ENCODE results near the gene OTX1.
A peak's percentile ranks its signal among the peaks of the same experiment; 100 is the strongest.
"Not testable (repeated sequence)": the region's sequence is repeated elsewhere in the genome, so short reads cannot be mapped to it uniquely, and the experiment has no call there.

The OTX1 gene

DNA sequence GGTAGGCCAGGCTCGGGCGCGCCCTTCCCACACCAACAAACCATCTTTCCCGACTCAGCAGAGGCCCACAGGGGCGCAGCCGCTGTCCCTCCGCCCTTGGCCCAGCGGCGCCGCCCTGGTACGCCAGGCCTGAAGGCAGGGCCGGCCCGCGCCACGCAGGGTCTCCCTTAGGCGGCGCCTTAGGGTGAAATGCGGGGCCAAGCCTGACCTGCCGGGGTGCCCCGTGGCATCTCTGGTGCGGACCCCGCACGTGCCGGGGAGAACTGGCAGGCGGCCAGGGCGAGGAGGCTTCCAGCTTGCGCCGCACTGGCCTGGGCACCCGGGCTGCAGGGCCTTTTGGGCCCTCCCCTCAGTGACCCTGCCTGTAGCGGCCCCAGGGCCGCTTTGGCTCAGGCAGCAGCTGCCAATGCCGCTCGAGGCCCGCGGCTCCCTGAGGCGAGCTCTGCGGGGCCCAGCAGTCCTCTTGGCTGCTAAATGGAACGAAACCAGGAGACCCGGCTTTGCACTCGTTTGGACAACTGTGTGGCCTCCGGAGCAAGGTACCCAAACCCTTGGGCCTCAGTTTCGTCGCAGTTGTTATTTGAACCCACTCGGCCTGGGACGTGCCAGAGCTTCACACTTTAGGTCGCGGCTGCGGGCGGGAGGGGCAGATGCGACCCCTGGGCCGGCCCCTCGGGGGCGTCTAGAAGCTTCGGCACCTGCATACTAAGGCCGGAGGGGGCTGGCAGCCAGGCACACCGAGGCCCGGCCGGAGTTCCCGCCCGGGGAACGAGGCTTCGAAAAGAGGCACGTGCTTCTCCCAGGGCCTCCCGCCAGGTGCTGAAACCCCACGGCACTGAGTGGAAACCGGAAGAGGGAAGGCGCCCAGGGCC lies 8.5 kb downstream of the OTX1 start:
- peak; percentile 38 to 40 for DNase-seq

DNA sequence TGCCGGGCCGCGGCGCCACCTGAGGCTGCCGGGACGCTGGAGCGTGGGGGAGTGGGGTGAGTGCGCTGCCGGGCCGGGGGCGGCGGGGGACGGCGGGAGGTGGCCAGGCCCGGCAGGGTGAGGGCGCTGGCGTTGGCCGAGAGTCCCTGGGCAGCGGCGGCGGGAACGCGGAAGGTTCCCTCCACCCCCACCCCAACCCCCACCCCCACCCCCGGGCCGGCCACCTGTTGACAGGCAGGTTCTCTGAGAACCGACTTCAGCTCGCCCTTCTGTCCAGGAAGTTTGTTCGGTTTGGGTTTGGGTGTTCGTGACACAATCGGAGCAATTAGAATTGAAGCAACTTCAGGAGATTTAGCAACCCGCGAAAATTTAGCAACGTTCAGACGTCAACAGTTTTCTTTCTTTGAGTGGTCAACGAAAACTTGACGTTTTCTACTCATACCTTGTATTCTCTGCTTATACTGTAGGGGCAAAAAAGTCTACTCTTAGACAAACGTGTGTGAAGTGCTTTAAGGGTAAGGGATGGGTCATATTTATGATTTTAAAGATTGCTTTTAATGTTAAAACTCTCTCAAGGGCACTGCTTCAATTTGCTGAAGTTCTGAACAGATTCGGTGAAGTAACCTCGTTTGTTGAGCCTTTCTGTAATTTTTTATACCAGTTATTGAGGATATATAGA lies 9.3 kb downstream of the OTX1 start:
- no peak for DNase-seq

DNA sequence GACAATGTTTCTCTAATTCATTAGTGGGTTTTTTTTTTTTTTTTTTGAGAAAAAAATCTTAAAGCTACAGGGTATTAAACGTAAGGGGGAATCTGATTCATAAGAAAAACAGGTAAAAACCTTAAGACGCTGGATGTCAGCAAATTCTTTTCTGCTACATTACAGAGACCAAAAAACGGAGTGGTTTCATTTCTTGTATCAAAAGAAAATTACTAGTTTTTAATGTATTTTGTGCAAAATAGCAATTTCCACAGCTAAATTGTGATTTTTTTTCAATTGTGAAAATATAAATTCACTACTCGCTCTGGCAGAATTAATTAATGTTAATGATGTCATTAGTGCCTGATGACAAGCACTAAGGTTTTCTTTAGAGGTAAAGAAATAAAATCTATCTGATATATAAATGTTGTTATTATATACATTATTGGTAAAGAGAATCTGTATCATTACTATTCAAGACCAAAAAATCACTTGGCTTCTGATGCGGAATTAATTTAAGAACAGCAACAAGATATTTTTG lies 9.9 kb downstream of the OTX1 start:
- DNase-seq, result no peak

DNA sequence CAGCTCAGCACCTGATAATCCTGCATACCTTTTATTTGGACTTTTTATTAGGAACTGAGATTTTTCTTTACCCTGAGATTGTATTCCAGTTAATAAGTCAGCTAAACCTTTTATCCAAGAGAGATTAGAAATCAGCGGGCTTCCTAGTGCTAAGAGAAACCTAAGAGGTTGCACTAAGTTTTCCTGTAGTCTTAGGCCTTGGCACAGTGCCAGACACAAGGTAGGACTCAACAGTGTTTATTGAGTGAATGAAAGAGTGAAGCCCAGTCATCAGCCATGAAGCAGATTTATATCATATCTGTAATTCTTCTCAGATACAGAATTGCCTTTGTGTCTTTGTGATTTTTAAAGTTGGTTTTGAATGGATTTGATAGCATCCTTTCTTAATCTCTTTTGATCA lies 13.6 kb downstream of the OTX1 start:
- no peak for DNase-seq

DNA sequence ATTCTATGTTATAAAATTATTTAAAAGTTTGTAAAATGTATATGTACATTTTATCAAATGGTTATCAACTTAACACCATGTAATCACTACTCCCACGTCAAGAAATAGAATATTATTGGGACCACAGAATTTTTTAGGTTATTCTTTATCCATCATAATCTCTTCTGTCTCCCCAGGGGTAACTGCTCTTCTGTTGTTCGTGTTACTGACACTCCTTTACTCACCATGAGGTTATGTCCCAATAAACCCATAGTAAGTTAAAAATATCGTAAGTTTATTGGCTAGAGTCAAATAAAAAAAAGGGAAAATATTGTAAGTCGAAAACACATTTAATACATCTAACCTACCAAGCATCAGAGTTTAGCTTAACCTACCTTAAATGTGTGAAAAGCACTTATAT lies 14.0 kb downstream of the OTX1 start:
- DNase-seq, result no peak

DNA sequence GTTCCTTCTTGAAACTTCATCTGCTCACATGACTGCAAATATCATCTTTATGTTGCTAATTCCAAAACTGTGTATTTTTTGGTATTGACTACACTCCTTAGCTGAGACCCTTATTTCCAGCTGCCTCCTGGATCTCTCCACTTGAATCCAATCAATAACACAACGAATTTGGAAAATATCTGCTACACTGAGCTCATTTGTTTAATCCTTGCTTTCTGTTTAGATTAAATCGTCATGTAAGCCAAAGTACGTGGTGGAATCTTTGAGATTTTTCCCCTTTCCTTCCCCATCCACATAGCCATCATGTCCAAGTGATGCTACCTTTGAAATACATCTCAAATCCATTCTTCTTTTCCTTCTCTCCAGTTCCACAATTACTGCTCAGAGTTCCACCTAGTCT lies 15.6 kb downstream of the OTX1 start:
- no peak for DNase-seq

DNA sequence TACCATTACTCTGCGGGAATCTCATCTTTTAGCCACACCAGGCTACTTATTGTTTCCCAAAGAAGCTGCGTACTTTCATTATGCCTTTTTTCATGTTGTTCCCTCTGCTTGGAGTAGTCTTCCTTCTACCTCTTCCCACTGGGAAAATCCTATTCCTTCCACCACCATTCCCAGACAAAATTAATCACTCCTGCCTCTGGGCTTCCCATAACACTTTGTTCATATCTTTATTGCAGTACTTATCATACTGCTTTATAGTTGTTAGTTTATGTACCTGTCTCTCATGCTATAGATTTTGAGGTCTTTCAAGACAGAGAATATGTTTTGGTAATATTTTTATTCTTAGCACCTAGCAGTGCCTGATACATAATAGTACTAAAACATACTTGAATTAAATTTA lies 16.2 kb downstream of the OTX1 start:
- no peak for DNase-seq

DNA sequence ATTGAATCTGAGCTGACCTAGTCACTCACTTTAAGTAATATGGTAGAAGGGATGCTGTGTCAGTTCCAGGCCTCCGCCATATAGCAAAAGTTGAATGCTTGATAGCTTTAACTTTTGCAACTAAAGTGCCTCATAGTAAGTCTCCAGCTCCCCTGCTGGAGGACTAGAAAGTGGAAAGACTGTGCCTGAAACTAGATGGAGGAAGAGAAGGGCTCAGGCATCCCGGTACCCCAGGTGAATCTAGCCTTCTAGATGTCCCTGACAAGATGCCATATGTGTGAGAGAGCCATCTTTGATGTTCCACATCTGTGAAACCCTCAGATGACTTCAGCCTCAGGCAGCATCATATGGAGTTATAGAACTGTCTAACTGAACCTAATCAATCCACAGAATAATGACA lies 21.0 kb downstream of the OTX1 start:
- DNase-seq, result no peak

DNA sequence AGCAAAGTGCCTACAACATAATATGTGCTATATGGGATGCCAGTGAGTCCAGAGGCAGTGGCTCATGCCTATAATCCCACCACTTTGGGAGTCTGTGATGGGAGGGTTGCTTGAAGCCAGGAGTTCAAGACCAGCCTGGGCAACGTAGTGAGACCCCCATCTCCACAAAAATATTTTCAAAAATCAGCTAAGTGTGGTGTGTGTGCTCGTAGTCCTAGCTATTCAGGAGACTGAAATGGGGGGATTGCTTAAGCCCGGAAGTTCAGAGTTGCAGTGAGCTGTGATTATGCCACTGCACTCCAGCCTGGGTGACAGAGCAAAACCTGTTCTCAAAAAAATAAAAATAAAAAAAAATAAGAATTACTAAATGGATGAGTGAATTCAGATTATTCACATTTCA lies 23.4 kb downstream of the OTX1 start:
- no peak for DNase-seq

DNA sequence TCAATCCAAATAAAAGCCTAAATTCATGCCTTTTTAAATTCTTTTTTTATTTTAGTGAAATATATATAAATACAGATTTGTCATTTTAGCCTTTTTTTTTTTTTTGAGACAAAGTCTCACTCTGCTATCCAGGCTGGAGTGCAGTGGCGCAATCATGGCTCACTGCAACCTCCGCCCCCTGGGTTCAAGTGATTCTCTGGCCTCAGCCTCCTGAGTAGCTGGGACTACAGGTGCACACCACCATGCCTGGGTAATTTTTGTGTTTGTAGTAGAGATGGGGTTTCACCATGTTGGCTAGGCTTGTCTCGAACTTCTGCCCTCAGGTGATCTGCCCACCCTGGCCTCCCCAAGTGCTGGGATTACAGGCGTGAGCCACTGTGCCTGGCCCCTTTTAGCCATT lies 23.8 kb downstream of the OTX1 start:
- not testable (repeated sequence) for DNase-seq

DNA sequence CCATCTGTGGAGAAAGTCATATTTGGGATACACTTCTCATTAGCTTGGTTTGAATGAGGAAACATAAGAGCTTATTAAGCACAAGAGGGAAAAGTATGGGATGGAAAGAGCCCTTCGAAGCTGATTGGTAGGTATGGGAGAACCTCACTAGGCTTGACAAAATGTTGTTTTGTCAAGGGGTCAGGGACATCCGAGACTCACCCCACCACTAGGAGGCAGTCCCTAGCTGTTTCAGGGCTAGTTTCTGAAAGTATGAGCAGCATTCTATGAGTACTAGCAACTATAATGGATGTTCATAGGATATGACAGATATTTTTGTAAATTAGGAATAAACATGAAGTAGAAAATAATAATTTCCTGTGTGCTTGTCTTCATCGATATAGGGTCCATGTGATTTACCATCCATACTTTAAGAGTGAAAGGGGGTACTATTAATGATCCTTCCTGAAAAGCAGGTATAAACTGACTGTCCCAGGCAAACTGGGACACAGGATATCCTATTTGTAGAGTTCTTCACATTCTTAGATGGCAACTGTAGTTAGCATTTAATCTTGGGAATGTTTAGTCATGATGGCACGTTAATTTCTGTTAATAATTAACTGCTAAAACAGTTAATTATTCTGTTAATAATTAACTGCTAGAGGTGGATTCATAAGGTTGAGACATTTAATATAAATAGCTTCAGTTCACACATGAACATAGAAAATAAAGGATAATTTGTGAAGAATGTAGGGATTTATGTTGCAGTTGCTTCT lies 28.4 kb downstream of the OTX1 start:
- peak in 1 of 2 experiments; percentile 20 for DNase-seq

DNA sequence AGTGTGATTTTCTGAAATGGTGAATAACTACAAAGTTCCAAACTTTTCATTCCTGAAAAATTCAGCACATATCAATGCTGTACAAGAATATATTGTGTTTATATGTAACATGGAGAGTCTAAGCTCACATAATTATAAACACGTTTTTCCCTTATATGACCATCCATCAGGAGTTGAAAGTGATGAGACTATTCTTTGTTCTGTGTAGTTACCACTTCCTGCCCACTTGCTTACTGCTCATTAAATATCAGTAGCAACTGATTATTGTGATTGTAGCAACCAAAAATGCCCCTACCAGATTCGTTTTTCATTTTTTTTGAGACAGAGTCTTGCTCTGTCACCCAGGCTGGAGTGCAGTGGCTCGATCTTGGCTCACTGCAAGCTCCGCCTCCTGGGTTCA lies 30.8 kb downstream of the OTX1 start:
- no peak for DNase-seq

DNA sequence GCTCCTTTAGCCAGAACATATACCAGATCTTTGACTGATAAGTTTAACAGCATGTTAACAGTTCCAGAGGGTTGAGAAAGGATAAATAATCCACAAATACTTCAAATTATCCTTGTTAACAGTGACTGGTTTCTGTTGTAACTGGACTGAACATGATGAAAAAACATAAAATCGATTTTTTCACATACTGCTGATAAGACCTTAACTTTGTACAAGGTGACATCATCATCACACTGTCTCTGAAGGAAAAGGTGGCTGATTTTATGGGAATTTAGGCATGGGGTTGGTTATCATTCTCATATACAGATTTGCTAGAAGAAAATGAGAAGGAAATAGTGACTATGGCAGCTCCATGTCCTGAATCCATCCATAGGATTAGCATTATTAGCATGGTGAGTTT lies 36.1 kb downstream of the OTX1 start:
- DNase-seq, result no peak

DNA sequence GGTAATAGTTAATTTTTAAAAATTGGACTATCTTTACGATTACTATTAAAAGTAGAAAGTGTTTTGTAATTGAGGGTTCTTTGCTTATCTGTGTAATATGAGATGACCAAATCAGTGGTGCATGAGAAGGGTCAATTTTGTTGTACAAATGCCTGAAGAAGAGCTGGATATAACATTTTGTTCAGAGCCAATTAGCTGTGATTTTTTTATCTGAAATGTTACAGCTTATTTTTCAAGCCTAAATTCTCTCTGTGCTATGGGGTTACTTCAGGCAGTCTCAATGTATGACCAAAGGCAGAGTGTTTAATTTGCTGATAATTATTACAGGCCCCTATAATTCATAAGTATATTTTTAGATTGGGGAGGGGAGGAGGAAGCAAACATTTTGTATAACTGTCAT lies 41.8 kb downstream of the OTX1 start:
- no peak for DNase-seq

DNA sequence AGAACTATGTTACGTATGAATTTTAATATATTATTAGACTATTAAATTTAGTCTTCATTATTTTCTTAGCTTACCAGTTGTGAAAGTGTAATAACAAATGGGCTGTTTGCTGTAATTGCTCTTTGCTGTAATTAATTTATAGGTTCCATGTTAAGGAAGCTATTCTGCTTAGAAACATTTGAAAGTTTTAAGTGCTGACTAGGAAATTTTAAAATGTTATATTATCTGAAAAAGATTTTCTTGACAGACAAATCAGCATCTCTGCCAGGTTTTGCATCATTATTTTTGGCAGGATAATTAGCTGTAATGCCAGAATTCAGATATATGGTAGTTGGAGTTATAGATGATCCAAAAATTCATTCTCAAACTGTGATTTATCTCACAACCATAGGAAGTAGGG lies 42.2 kb downstream of the OTX1 start:
- no peak for DNase-seq

DNA sequence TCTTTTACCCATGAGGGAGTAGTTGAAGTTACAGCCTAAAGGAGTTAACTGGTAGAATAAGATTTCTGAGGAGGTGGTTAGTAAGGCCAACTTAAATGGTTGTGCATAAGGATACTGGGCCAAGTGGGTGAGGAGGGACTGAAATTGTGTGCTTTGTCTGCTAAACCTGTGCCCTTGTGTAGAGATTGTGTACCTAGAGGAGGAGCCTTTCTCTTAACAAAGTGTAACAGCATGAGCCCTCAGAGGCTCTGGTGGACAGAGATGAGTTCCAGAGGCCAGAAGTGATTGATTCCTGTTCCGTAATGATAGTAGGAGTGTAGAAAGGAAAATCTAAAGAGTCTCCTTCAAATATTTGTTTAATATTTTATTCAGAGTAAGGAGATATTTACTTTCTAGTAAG lies 42.9 kb downstream of the OTX1 start:
- no peak for DNase-seq

DNA sequence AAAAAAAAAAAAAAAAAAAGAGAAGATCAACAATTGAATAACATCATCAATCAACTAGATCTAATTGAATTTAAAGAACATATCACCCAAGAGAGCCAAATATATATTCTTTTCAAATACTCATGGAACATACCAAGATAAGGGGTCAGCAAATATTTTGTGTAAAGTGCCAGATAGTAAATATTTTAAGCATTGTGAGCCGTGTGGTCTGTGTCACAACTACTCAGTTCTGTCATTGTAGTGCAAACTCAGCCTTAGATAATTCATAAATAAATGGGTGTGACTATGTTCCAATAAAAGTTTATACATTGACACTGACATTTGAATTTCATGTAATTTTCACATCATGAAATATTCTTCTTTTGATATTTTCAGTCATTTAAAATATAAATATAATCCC lies 45.9 kb downstream of the OTX1 start:
- DNase-seq, result no peak

DNA sequence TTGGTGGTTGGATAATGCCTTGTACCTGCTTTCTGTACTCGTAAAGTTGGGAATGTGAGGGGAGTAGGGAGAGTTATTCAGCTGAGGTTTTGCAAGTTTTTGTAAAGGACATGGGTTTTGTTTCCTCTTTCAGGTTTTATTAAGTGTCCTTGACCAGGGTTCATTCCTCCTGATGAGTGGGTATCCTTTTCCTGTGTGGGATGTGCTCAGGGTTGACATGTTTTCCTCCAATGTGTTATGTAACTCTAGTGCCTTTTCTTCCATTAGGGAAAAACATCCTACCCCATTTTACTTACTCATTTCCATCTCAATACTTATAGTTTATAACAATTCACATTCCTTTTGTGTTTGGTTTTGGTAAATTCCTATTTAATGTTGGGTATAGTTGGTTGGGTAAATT lies 48.4 kb downstream of the OTX1 start:
- DNase-seq, result no peak

DNA sequence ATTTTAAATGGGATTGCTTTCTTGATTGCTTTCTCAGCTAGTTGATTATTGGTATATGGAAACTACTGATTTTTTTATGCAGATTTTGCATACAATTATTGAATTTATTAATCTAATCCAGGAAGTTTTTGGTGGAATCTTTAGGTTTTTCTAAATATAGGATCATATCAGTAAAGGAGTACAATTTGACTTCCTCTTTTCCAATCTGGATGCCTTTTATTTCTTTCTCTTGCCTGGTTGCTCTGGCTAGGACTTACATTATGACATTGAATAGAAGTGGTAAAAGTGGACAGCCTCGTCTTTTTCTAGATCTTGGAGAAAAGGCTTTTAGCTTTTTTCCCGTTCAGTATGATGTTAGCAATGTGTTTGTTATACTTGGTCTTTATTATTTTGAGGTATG lies 51.3 kb downstream of the OTX1 start:
- no peak for DNase-seq

DNA sequence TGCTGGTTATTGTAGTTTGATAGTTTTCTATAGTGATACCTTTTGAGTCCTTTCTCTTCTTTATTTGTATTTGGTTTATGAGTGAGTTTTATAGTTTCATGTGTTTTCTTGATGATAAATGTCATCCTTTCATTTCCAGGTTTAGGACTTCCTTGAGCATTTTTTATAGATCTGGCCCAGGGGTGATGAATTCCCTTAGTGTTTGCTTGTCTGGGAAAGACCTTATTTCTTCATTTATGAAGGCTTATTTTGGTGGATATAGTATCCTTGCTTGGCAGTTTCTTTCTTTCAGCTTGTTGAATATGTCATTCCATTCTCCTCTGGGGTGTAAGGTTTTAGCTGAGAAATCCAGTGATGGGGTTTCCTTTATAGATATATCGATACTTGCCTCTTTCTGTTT lies 53.9 kb downstream of the OTX1 start:
- DNase-seq, result no peak
